HG03135 (cell line): ENCODE data around the gene CPM.
A peak's percentile ranks its signal among the peaks of the same experiment; 100 is the strongest.
"Not testable (repeated sequence)": the region's sequence is repeated elsewhere in the genome, so short reads cannot be mapped to it uniquely, and the experiment has no call there.

Source experiments
- ATAC-seq: cut with Tn5 transposase; IDR thresholded peaks from one replicate; pipeline ENCODE4 v1.9.1; 2021; ENCODE audit warnings: mild to moderate bottlenecking, moderate library complexity; ENCODE audit not compliant: unreplicated experiment

The CPM gene

DNA sequence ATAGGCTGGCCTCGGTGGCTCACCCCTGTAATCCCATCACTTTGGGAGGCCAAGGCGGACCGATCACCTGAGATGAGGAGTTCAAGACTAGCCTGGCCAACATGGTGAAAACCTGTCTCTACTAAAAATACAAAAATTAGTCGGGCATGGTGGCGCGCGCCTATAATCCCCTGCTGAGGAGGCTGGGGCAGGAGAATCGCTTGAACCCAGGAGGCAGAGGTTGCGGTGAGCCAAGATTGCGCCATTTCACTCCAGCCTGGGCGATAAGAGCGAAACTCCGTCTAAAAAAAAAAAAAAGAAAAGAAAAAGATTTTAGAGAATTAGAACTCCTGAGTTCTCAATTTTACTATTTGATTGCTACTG lies 123.0 kb downstream of the CPM start:
- ATAC-seq = not testable (repeated sequence)

DNA sequence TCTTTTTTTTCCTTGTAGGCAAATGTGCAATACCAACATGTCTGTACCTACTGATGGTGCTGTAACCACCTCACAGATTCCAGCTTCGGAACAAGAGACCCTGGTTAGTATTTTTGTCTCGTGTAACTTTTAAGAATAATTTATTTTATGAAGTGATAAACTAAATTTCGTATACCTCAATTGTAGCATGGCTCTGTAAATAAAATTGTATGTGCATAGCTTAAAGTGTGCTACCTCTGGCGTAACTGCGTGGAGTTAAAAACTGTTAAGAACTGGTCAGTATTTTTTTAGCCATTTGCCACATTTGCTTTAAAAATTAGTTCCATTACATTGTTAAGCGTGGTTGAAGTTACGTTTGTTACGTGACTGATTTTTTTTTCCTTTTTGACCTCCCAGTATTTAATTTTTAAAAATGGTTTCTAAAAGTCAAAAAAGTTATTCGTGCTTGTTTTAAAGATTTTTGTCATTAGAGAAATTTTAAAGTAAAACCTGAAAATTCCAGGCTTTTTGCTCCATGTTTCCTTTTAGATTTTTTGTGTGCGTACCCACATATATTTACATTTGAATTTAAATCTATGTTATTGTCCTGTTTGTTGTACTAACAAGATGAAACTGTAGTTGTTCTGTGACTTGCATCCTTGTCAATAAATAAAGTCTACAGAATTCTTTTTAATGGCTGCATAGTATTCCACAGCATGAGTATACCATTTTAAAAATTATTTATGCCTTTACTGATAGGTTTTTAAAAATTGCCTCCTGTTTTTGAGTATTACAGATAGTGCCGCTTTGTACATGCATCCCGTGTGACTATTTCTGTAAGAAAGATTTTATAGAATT lies 123.6 kb downstream of the CPM start:
- no peak for ATAC-seq

DNA sequence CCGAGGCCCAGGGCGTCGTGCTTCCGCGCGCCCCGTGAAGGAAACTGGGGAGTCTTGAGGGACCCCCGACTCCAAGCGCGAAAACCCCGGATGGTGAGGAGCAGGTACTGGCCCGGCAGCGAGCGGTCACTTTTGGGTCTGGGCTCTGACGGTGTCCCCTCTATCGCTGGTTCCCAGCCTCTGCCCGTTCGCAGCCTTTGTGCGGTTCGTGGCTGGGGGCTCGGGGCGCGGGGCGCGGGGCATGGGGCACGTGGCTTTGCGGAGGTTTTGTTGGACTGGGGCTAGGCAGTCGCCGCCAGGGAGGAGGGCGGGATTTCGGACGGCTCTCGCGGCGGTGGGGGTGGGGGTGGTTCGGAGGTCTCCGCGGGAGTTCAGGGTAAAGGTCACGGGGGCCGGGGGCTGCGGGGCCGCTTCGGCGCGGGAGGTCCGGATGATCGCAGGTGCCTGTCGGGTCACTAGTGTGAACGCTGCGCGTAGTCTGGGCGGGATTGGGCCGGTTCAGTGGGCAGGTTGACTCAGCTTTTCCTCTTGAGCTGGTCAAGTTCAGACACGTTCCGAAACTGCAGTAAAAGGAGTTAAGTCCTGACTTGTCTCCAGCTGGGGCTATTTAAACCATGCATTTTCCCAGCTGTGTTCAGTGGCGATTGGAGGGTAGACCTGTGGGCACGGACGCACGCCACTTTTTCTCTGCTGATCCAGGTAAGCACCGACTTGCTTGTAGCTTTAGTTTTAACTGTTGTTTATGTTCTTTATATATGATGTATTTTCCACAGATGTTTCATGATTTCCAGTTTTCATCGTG lies 124.4 kb downstream of the CPM start:
- peak; percentile 59 for ATAC-seq

DNA sequence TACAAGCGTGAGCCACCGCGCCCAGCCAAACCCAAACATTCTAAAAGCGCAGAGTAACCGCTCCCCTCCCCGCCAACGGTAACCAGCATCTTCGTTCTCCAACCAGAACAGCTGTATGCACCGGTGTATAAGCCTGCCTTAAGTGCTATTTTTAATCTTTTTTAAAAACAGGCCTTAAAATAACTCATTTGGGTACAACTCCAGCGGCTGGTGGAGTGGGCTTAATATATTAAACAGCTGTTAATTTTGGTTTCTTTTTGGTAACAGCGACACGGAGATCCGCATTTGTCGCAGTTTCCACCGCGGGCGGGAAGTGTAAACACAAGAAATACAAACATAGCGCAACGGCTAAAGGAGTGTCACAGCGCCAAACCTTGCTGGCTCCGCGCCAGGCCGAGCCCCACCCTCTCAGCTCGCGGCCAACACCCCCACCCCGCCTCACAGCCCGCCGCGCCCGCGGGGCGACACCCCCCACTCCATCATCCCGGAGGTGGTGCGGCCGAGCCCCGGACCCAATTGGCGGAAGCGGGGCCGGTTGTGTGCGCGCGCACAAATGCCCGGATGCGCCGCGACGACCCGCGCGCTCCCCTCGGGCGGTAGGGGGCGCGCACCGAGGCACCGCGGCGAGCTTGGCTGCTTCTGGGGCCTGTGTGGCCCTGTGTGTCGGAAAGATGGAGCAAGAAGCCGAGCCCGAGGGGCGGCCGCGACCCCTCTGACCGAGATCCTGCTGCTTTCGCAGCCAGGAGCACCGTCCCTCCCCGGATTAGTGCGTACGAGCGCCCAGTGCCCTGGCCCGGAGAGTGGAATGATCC lies 125.2 kb downstream of the CPM start, which contains the start of gene MDM2:
MDM2 (plus strand) TSS at position 602 of the 812 bp plus-strand sequence. CDS start 301 bp downstream, outside the sequence.
- peak; percentile 73 for ATAC-seq

DNA sequence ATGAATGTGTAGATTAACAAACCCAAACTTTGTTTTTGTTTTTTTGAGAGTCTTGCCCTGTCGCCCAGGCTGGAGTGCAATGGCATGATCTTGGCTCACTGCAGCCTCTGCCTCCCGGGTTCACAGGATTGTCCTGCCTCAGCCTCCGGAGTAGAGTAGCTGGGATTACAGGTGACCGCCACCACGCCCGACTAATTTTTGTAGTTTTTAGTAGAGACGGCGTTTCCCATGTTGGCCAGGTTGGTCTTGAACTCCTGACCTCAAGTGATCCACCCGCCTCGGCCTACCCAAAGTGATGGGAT lies 125.7 kb downstream of the CPM start:
- ATAC-seq = not testable (repeated sequence)

DNA sequence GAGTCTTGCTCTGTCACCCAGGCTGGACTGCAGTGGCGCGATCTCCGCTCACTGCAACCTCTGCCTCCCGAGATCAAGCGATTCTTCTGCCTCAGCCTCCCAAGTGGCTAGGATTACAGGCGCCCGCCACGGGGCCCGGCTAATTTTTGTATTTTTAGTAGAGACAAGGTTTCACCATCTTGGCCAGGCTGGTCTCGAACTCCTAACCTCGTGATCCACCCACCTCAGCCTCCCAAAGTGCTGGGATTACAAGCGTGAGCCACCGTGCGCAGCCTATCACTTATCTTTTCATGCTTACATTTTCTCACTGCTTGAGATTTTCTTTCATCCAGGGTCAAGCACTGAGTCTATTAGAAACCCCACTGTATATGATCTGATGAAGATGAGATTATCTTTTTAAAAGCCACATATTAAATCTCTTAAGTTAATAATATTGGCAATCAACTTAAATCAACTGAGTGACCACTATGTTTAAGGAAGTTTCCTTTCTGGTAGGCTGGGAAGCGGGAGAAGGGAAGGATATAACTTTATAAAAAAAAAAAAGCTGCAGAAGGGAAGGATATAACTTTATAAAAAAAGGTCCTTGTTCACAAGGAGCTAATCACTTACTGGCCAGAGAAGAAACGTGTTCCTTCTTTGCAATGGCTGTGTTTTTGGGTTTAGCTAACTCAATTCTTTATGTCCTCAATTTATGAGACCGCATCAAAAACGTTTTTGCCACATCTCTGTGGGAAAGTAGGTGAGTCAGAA lies 126.3 kb downstream of the CPM start:
- no peak for ATAC-seq

DNA sequence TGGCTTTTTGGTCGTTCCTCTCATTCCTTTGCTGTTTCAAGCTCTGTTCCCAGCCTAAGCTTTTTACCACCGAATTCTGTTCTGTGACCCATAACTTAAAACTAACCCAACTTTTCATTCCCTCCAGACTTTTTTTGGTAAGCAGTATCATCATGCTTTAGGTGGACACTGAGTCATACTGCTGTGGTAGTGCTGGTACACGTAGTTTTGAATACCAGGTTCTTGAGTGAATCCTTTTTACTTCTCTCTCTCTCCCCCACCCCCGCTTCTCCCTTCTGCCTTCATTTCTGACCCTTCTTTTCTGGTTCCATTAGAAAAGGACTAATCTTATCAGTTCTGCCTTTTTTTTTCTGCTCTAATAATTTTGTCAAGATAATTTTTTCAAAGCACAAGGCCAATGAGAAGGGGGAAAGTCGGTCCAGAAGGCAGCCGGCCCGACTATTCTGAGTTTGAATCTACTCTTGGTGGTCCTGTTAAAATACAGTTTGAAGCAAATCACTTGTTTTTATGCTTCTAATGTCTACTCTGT lies 127.3 kb downstream of the CPM start:
- no peak for ATAC-seq

DNA sequence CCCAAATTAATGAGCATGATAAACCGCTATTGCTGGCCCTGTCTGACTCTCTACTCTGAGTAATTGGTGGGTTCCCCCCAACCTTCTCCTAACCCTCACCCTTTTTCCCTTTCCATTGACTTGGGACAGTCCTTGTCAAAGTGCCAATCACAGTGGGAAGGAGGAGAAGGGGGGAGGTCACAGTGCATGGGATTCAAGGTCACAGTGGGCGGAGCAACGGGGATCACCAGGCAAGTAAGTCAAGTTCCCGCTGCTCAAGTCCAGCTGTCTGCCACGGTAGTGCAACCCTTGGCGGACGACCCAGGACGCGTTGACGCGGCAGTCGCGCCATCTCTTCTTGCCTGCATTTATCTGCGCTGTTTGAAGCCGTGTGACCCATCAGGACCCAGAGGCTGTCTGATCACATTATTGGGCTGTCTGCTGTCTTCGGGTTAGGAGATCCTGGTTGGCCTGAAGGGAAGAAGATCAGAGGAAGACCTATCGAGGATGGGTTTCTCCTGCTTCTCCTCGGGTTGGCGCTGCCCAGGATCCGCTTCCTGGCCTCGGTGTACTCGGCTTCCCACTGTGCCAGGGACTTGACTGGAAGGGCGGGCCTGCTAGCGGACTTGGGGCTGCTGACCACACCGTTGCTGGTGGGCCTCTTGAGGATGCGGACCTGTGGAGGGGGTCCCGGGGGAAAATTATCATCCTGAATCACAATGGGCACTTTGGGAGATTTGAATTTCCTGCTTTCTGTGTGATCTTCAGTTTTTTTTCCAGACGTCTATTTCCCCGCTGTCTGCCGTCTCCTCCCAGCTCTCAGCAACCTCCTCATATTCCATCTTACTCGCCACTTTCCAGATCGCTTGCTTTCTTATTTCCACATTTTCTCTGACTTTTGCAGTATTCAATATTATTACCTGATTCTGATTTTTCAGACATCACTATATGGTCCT lies 128.0 kb downstream of the CPM start:
- ATAC-seq = no peak

DNA sequence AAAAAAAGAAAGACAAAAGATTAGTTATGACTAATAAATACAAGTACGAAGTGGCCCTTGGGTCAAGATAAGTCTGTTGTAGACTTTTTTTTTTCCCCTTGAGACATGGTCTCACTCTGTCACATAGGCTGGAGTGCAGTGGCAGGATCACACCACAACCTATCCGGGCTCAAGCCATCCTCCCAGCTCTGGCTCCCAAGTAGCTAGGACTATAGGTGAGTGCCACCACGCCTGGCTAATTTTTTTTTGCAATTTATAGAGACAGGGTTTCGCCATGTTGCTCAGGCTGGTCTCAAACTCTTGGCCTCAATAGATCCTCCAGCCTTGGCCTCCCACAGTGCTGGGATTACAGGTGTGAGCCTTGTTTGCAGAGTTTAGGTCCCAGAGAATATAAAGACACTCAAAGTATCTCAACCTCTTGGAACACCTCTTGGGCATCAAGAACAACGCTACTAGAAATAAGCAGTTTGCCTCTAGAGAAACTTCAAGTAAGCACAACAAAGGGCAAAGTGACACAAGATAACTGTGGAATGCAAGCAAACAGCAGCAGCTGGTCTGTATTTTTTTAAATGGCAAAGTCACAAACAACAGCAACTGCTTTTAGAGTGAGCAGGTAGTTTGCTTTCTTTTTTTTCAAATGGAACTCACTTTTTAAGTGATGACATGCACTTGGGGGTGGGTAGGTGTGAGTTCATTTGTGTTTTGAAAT lies 128.9 kb downstream of the CPM start:
- no peak for ATAC-seq

DNA sequence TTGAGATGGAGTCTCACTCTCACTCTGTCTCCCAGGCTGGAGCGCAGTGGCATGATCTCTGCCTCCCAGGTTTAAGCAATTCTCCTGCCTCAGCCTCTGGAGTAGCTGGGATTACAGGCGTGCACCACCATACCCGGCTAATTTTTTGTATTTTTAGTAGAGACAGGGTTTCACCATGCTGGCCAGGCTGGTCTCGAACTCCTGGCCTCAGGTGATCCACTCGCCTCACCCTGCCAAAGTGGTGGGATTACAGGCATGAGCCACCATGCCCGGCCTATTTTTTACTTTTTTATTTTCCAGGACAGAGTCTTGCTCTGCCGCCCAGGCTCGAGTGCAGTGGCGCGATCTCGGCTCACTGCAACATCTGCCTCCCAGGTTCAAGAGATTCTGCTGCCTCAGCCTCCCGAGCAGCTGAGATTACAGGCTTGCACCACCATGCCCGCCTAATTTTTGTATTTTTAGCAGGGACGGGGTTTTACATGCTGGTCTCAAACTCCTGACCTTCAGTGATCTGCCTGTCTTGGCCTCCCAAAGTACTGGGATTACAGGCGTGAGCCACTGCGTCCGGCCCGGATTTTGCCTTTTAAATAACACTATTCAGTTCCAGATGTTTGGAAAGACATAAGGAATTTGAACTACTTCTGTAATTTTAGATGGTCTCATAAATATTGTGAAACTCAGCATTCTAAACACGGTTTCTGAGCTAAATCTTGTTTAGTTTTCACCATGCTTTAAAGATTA lies 129.9 kb downstream of the CPM start:
- not testable (repeated sequence) for ATAC-seq

DNA sequence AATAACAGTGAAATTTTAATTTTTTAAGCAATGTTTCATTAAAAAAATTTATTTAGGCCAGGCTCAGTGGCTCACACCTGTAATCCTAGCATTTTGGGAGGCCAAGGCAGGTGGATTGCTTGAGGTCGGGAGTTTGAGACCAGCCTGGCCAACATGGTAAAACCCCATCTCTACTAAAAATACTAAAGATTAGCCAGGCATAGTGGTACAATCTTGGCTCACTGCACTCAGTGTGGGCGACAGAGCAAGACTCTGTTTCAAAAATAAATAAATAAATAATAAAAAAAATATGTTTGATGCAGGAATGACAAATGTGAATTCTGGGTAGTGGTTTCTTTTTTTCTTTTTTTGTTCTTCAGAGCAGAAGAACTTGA lies 130.6 kb downstream of the CPM start:
- not testable (repeated sequence) for ATAC-seq
